ENCODE data around the gene JARID2.

DNA sequence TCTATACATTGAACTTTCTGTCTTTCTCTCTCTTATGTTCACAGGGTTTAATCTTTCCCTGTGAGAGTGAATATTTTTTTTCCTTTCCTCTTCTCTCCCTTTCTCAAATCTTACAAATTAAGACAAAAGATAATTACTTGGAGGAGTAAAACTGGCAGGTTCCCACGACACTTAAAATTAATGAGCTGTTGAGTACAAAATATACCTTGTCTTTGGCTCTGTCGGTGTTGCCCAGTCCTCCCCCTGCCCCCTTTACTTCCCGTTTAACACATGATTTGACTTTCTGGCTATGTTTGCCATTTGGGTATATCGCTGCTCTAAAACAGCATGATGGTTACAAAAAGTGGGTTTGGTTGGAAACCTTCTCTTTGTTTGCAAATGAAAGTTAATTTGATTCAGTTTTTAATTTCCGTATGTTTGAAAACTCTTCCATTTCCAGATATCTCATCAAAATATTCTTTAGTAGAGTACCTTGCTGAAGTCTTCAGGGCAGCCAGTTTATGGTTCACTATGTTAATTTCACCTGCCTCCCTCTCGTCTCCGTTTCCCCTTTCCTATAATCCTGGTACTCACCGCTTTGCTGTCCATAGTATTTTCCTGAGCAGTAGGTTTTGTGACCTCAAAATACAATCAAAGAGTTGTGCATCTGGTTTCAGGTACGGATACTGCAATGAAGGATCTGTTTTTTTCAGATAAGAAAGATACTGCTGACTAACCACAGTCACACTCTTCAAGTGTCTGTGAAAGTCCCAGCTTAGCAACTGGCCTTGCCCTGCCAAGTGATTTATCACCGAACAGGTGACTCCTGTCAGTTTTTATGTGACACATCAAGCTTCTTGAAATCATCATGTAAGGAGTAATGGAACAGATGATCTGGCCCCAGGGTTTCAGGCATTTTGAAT is 235.8 kb downstream of the JARID2 start:
- TF ChIP-seq, protein P1, sequence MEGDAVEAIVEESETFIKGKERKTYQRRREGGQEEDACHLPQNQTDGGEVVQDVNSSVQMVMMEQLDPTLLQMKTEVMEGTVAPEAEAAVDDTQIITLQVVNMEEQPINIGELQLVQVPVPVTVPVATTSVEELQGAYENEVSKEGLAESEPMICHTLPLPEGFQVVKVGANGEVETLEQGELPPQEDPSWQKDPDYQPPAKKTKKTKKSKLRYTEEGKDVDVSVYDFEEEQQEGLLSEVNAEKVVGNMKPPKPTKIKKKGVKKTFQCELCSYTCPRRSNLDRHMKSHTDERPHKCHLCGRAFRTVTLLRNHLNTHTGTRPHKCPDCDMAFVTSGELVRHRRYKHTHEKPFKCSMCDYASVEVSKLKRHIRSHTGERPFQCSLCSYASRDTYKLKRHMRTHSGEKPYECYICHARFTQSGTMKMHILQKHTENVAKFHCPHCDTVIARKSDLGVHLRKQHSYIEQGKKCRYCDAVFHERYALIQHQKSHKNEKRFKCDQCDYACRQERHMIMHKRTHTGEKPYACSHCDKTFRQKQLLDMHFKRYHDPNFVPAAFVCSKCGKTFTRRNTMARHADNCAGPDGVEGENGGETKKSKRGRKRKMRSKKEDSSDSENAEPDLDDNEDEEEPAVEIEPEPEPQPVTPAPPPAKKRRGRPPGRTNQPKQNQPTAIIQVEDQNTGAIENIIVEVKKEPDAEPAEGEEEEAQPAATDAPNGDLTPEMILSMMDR (IDR thresholded peaks at IDR 0.05): no peak
- TF ChIP-seq POLR2A (IDR thresholded peaks at IDR 0.05): no peak
